ENCODE measurements around the gene JARID2. TPM values are rescaled to one million over a fixed set of nuclear protein-coding genes. Genes with fewer than 3 reads are reported as not detected.

Gene JARID2
- total and polyA plus RNA-seq, 2 of the 4 experiments (the other 2 are of a cell fraction), result 9.6 to 12.9 TPM

- no peak overlapping the region for H3K4ac ChIP-seq (ENCODE audit: low read depth, low read length)
- H3K23ac ChIP-seq (ENCODE audit: low read depth, low read length), result no peak overlapping the region
- TF ChIP-seq MAZ (IDR thresholded peaks at IDR 0.05; ENCODE audit: borderline replicate concordance, low read depth, low read length) (no peak), MXI1 (IDR thresholded peaks at IDR 0.05; ENCODE audit: borderline replicate concordance, low read depth, low read length) (no peak), ELK1 (IDR thresholded peaks at IDR 0.05; ENCODE audit: borderline replicate concordance, low read depth, low read length) (no peak), NFE2L2 (IDR thresholded peaks at IDR 0.05; ENCODE audit: low read depth, low read length) (no peak), USF2 (IDR thresholded peaks at IDR 0.05; ENCODE audit: low read depth, low read length) (no peak), CTCF (conservative IDR thresholded peaks at IDR 0.05; ENCODE audit: low read depth, low read length) (no peak), CHD1 (IDR thresholded peaks at IDR 0.05; ENCODE audit: low read depth, low read length) (no peak), FOS (IDR thresholded peaks at IDR 0.05; ENCODE audit: low read depth, low read length) (no peak), SMC3 (IDR thresholded peaks at IDR 0.05; ENCODE audit: low read depth, low read length) (no peak), MAFK (IDR thresholded peaks at IDR 0.05; ENCODE audit: low read depth, low read length) (no peak), BHLHE40 (IDR thresholded peaks at IDR 0.05; ENCODE audit: low read depth, low read length) (no peak), RCOR1 (IDR thresholded peaks at IDR 0.05; ENCODE audit: insufficient replicate concordance, low read length) (no peak), POLR2A (IDR thresholded peaks at IDR 0.05; ENCODE audit: low read depth, low read length) (no peak), CEBPB (IDR thresholded peaks at IDR 0.05; ENCODE audit: low read depth, low read length) (no peak)
- no peak overlapping the region for H2BK15ac ChIP-seq (ENCODE audit: low read depth, low read length)
- no peak overlapping the region for H3K4me3 ChIP-seq (ENCODE audit: insufficient read depth, low read depth, low read length)
- ChIA-PET POLR2A (ENCODE audit: unreplicated experiment) (no interaction called here), CTCF (interaction anchor here (0.6 to 0.8 kb wide), 2 partner anchors 64 to 118 kb away, joined by 3 to 5 read pairs; no protein-coding TSS in a partner anchor)
- H3K9ac ChIP-seq (ENCODE audit: low read depth, low read length), result no peak overlapping the region
- H3K9me3 ChIP-seq (ENCODE audit: control insufficient read depth, insufficient read depth, low read length), result no peaks in the 10 kb centered on the region
- no peak overlapping the region for H3K14ac ChIP-seq (replicated peaks; ENCODE audit: low read depth, low read length)
- H2BK20ac ChIP-seq (ENCODE audit: low read depth, low read length), result no peak overlapping the region
- no peak overlapping the region for H4K8ac ChIP-seq (ENCODE audit: low read depth in 2 of 2, low read length in 2 of 2)
- no peak overlapping the region for H3K27ac ChIP-seq (ENCODE audit: insufficient read depth, low read length)
- H2AFZ ChIP-seq (replicated peaks; ENCODE audit: low read length, poor library complexity), result no peak overlapping the region
- H2AK9ac ChIP-seq (replicated peaks; ENCODE audit: low read depth, low read length, poor library complexity), result no peak overlapping the region
- no peak overlapping the region for H3K18ac ChIP-seq (ENCODE audit: low read depth, low read length)
- intact Hi-C loops (cut with micrococcal nuclease) (no loop called here), dilution Hi-C loops (cut with HindIII; ENCODE audit: low sequenced_read_pairs, unreplicated experiment) (no loop called here), in situ Hi-C loops (cut with MboI; ENCODE audit: low sequenced_read_pairs) (no loop called here)
- ATAC-seq (ENCODE audit: low read depth) (no peak), DNase-seq (no peak)
- peaks cover 49 to 72% of the 10 kb centered on the region in 2 experiments for H3K79me1 ChIP-seq (ENCODE audit: low read depth in 1 of 2, low read length in 2 of 2)
- BruUV-seq (replicated peaks), result no TSS peak
- H4K20me1 ChIP-seq (ENCODE audit: insufficient read depth, low read length), result peaks cover 84% of the 10 kb centered on the region
- H2BK120ac ChIP-seq (ENCODE audit: low read depth, low read length), result no peak overlapping the region
- no peak overlapping the region for H4K91ac ChIP-seq (ENCODE audit: insufficient read depth, low read depth, low read length)
- peaks cover 16% of the 10 kb centered on the region for H3K4me1 ChIP-seq (ENCODE audit: control insufficient read depth, insufficient read depth, low read length)
- H3K56ac ChIP-seq (ENCODE audit: extremely low read depth, insufficient read depth, low read length), result no peak overlapping the region
- WGBS, 2 experiments (ENCODE audit: extremely low coverage in 2 of 2, insufficient read length in 1 of 2), result no CpG with 5 or more reads among the region's 8 CpGs
- no peak overlapping the region for H4K5ac ChIP-seq (ENCODE audit: low read depth, low read length)
- H3K27me3 ChIP-seq (ENCODE audit: control insufficient read depth, insufficient read depth, low read length), result no peaks in the 10 kb centered on the region
- no peak overlapping the region for H3K4me2 ChIP-seq (ENCODE audit: low read depth, low read length)
- H2AK5ac ChIP-seq (ENCODE audit: low read depth, low read length), result no peak overlapping the region
- no peak overlapping the region for H2BK5ac ChIP-seq (ENCODE audit: low read depth, low read length, poor library complexity, severe bottlenecking)
- peaks cover 19% of the 10 kb centered on the region for H3K9me1 ChIP-seq (ENCODE audit: insufficient read depth, low read length)
- H3K36me3 ChIP-seq (ENCODE audit: control insufficient read depth, insufficient read depth, low read length), result no peaks in the 10 kb centered on the region
Observed at GRCh38 chr6:15324427-15324985, 78.6 kb downstream of the JARID2 start.
